Mononuclear cell (primary cell): ENCODE data around the gene WDR48. TPM values are rescaled to one million over a fixed set of nuclear protein-coding genes. Genes with fewer than 3 reads are reported as not detected.

Experiments
- H3K27me3 ChIP-seq: 2 replicates; pipeline ENCODE4 v1.6.0; 2011; ENCODE audit warnings: low read length, control low read depth; ENCODE audit not compliant: insufficient read depth
- H3K4me1 ChIP-seq: 2 replicates; pipeline ENCODE4 v1.5.1; 2011; ENCODE audit warnings: mild to moderate bottlenecking, low read length, control low read depth; ENCODE audit not compliant: insufficient read depth
- H3K4me3 ChIP-seq: 2 replicates; pipeline ENCODE4 v1.5.1; 2011; ENCODE audit warnings: mild to moderate bottlenecking, low read length, moderate library complexity
- H3K9me3 ChIP-seq: 2 replicates; pipeline ENCODE4 v1.5.1; 2011; ENCODE audit warnings: low read depth, mild to moderate bottlenecking, control low read depth, low read length
- total RNA-seq: library from RNA; depleted of rRNA; stranded (reverse); fragments of >200 nt; gene quantifications from one replicate; pipeline ENCODE4 v1.2.3, GENCODE V29; 2012

Gene WDR48
- total RNA-seq, result 123 TPM

- H3K4me3 ChIP-seq, result peak within 1 kb of the TSS; percentile 62
- H3K27me3 ChIP-seq, result no peaks in the 10 kb centered on the region
- H3K9me3 ChIP-seq, result no peaks in the 10 kb centered on the region
- H3K4me1 ChIP-seq, result peaks cover 24% of the 10 kb centered on the region
These were observed at the start of gene WDR48, which contains the start of gene SCN11A for GRCh38 chr3:39051649-39052561. TSS of gene WDR48 (plus strand) at chr3:39052016. CDS start at chr3:39052026, 10 bp downstream. TSS of gene SCN11A (minus strand) at chr3:39051944. CDS start at chr3:38950362, 101,582 bp downstream.

GRCh38 chr3:39005295-39005694, 46.5 kb upstream of the WDR48 start:
- Histone ChIP-seq H3K4me3 (no peak overlapping the region), H3K4me1 (no peaks in the 10 kb centered on the region), H3K9me3 (no peaks in the 10 kb centered on the region), H3K27me3 (peaks cover 4% of the 10 kb centered on the region)

- H3K4me3 ChIP-seq, result no peak overlapping the region
- H3K4me1 ChIP-seq, result no peaks in the 10 kb centered on the region
- H3K9me3 ChIP-seq, result no peaks in the 10 kb centered on the region
- peaks cover 4% of the 10 kb centered on the region for H3K27me3 ChIP-seq
These were observed 40.6 kb upstream of the WDR48 start for GRCh38 chr3:39011191-39011736.

GRCh38 chr3:39013289-39013688, 38.5 kb upstream of the WDR48 start:
- no peaks in the 10 kb centered on the region for H3K9me3 ChIP-seq
- no peak overlapping the region for H3K4me3 ChIP-seq
- no peaks in the 10 kb centered on the region for H3K4me1 ChIP-seq
- H3K27me3 ChIP-seq, result no peaks in the 10 kb centered on the region

- no peaks in the 10 kb centered on the region for H3K9me3 ChIP-seq
- H3K4me1 ChIP-seq, result no peaks in the 10 kb centered on the region
- H3K27me3 ChIP-seq, result no peaks in the 10 kb centered on the region
- H3K4me3 ChIP-seq, result no peak overlapping the region
These were observed 37.8 kb upstream of the WDR48 start for GRCh38 chr3:39013921-39014509.

GRCh38 chr3:39015418-39015817, 36.4 kb upstream of the WDR48 start:
- H3K4me3 ChIP-seq, result no peak overlapping the region
- no peaks in the 10 kb centered on the region for H3K9me3 ChIP-seq
- peaks cover 3% of the 10 kb centered on the region for H3K27me3 ChIP-seq
- no peaks in the 10 kb centered on the region for H3K4me1 ChIP-seq

GRCh38 chr3:39019299-39019698, 32.5 kb upstream of the WDR48 start:
- H3K27me3 ChIP-seq, result peaks cover 3% of the 10 kb centered on the region
- H3K4me1 ChIP-seq, result no peaks in the 10 kb centered on the region
- no peak overlapping the region for H3K4me3 ChIP-seq
- H3K9me3 ChIP-seq, result no peaks in the 10 kb centered on the region

GRCh38 chr3:39021029-39021428, 30.8 kb upstream of the WDR48 start:
- no peaks in the 10 kb centered on the region for H3K4me1 ChIP-seq
- peaks cover 3% of the 10 kb centered on the region for H3K27me3 ChIP-seq
- H3K4me3 ChIP-seq, result no peak overlapping the region
- H3K9me3 ChIP-seq, result no peaks in the 10 kb centered on the region

- Histone ChIP-seq H3K27me3 (peaks cover 3% of the 10 kb centered on the region), H3K4me1 (no peaks in the 10 kb centered on the region), H3K9me3 (no peaks in the 10 kb centered on the region), H3K4me3 (no peak overlapping the region)
These were observed 30.1 kb upstream of the WDR48 start for GRCh38 chr3:39021465-39022285.

- Histone ChIP-seq H3K4me1 (no peaks in the 10 kb centered on the region), H3K4me3 (no peak overlapping the region), H3K27me3 (peaks cover 3% of the 10 kb centered on the region), H3K9me3 (no peaks in the 10 kb centered on the region)
These were observed 29.6 kb upstream of the WDR48 start for GRCh38 chr3:39022286-39022630.

- H3K4me1 ChIP-seq, result no peaks in the 10 kb centered on the region
These were observed 27.3 kb upstream of the WDR48 start for GRCh38 chr3:39024497-39024896.

GRCh38 chr3:39025222-39025970, 26.4 kb upstream of the WDR48 start:
- H3K9me3 ChIP-seq, result no peaks in the 10 kb centered on the region
- H3K4me3 ChIP-seq, result no peak overlapping the region
- H3K27me3 ChIP-seq, result peaks cover 3% of the 10 kb centered on the region
- no peaks in the 10 kb centered on the region for H3K4me1 ChIP-seq

More at GRCh38 chr3:39024497-39024896, 27.3 kb upstream of the WDR48 start:
- peaks cover 3% of the 10 kb centered on the region for H3K27me3 ChIP-seq
- no peak overlapping the region for H3K4me3 ChIP-seq
- H3K9me3 ChIP-seq, result no peaks in the 10 kb centered on the region

GRCh38 chr3:39028546-39028945, 23.3 kb upstream of the WDR48 start:
- no peaks in the 10 kb centered on the region for H3K9me3 ChIP-seq
- no peak overlapping the region for H3K4me3 ChIP-seq
- H3K27me3 ChIP-seq, result peaks cover 3% of the 10 kb centered on the region
- no peaks in the 10 kb centered on the region for H3K4me1 ChIP-seq

- peaks cover 3% of the 10 kb centered on the region for H3K27me3 ChIP-seq
- no peaks in the 10 kb centered on the region for H3K4me1 ChIP-seq
- H3K9me3 ChIP-seq, result no peaks in the 10 kb centered on the region
- no peak overlapping the region for H3K4me3 ChIP-seq
These were observed 22.3 kb upstream of the WDR48 start for GRCh38 chr3:39029556-39029955.
